HG03354 (cell line): ENCODE results near the gene PRELP.

Experiments used
- ATAC-seq: cut with Tn5 transposase; IDR thresholded peaks from one replicate; pipeline ENCODE4 v1.9.1; 2021; ENCODE audit warnings: mild to moderate bottlenecking; ENCODE audit not compliant: unreplicated experiment, poor library complexity, severe bottlenecking

Gene PRELP

GRCh38 chr1:203536980-203537455 lies 61.4 kb downstream of the PRELP start:
- ATAC-seq, result no peak

- ATAC-seq, result no peak
Measured at GRCh38 chr1:203537806-203538464, 62.3 kb downstream of the PRELP start.

GRCh38 chr1:203538726-203539125 lies 63.1 kb downstream of the PRELP start:
- ATAC-seq, result no peak

- no peak for ATAC-seq
Measured at GRCh38 chr1:203539831-203540546, 64.4 kb downstream of the PRELP start.
